Fibroblast of villous mesenchyme (primary cell): ENCODE results near the gene CDCP1. TPM values are rescaled to one million over a fixed set of nuclear protein-coding genes. Genes with fewer than 3 reads are reported as not detected.

Experiments used
- DNase-seq: peaks from one replicate; pipeline ENCODE4 v3.0.0-alpha.2; 2010; ENCODE audit warnings: low read depth
- H3K4me3 ChIP-seq: 2 replicates; pipeline ENCODE4 v1.5.1; 2011; ENCODE audit warnings: low read depth, mild to moderate bottlenecking, low read length
- CTCF ChIP-seq: IDR thresholded peaks from 2 replicates; pipeline ENCODE4 v1.5.1; 2012; ENCODE audit warnings: low read depth, mild to moderate bottlenecking, low read length; ENCODE audit not compliant: insufficient read depth
- total RNA-seq: library from RNA; depleted of rRNA; stranded (reverse); fragments of >200 nt; gene quantifications from 2 replicates; pipeline ENCODE4 v1.2.3, GENCODE V29; 2012

CDCP1 gene
- total RNA-seq, 1 donor = 10.4 TPM

- DNase-seq = peak; percentile 83
- TF ChIP-seq CTCF = no peak
- no peak overlapping the region for H3K4me3 ChIP-seq
Measured at GRCh38 chr3:45166321-45166879, 20.2 kb upstream of the CDCP1 start.

- no peak for DNase-seq
- TF ChIP-seq CTCF = no peak
- H3K4me3 ChIP-seq = no peak overlapping the region
Measured at GRCh38 chr3:45165497-45166283, 19.5 kb upstream of the CDCP1 start.

DNA sequence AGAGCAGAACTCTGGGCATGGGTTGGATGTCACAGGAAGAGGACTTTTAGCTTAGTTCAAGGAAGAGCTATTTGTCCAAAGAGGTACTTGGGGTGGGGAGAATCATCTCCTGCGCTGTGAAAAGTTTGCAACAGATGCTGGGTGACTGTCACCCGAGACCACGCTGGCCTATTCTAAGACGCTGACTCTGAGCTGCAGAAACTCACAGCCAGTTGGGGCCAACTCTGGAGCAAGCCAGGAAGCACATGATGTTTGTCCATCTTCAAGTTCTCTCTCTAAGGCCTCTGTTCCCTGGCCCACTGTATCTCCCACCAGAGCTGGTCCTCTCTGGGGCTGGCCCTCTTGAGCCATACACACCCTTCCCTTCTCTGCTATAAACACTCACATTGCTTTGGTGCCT, 17.9 kb upstream of the CDCP1 start:
- TF ChIP-seq CTCF = no peak
- DNase-seq = no peak
- no peak overlapping the region for H3K4me3 ChIP-seq

DNA sequence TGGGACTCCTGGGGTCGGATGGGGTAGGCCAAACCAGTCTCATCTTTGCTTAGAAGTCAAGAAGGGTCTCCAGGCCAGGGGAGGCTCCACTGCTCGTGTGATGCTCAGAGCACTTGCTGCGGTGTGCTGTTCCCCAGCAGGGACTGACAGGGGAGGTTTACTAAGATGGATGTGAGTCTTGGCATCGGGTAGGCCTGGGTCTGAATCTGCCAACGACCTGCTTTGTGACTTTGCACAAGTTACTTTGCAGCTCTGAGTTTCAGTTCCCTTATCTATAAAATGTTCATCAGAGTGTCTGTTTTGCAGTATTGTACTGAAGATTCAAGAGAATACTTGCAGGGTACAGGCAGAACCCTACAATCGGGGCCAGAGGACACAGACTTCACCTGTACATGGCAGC, 17.3 kb upstream of the CDCP1 start:
- no peak for TF ChIP-seq CTCF
- no peak for DNase-seq
- no peak overlapping the region for H3K4me3 ChIP-seq

DNA sequence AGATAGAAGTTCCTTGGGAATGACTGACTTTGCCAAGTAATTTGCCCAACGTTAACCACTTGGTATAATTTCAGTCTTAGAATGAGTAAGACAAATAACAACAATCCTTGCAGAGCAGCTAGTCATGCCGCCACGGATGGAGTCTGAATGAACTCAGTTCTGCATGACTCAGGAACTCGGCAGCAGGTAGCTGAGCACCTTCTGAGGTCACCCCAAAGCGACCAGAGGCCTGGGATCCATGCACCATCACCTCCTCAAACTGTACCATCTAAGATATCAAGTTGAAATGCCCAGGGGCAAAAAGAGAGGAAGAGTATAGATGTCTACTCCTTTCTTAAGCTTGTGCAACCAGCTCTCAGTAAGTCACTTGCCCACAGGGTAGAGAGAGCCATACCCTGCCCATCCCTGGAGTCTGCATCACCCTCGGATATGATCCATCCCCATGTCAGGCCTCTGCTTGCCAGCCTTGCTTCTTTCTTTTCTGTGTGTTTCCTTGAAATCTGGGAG, 8.5 kb upstream of the CDCP1 start:
- no peak overlapping the region for H3K4me3 ChIP-seq
- DNase-seq = no peak
- no peak for TF ChIP-seq CTCF

- peak; percentile 68 for DNase-seq
- TF ChIP-seq CTCF = no peak
- H3K4me3 ChIP-seq = no peak overlapping the region
Measured at GRCh38 chr3:45153658-45154437, 7.7 kb upstream of the CDCP1 start.
